ENCODE measurements around the gene SYNPO2L. TPM values are rescaled to one million over a fixed set of nuclear protein-coding genes. Genes with fewer than 3 reads are reported as not detected.

SYNPO2L gene
- total and polyA plus RNA-seq, 9 of the 15 experiments (the other 6 are each of a cell fraction or from before 2014, with no cell fraction given): 0.03 to 0.07 TPM; not detected in 7

DNA sequence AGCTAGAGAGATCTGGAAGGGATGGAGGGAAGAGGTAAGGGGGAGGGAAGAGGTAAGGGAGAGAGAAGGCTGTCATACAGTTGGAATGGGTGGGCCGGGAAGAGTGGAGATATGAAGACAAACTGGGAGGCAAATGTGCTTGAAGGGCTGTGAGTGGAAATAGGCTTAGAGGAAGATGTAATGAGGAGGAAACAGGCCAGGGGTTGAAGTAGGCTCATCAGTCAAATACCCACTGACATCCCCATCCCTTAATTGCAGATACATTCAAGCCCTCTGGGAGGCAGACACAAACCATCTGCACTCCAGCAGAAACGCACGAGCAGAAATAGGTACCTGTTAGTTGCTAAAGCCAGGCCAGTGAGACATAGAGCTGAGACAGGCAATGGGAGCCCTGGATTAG, 2.1 kb downstream of the SYNPO2L start:
- Histone ChIP-seq H4K20me1 (replicated peaks; ENCODE audit: control insufficient read depth, insufficient read depth, low read length) (no peaks in the 10 kb centered on the region), H3K4me1 (replicated peaks in 1 of 2; ENCODE audit: control insufficient read depth in 2 of 2, insufficient read depth in 2 of 2, low read length in 2 of 2) (peaks cover 26 to 52% of the 10 kb centered on the region in 2 experiments), H3K9me3 (replicated peaks; ENCODE audit: control insufficient read depth, insufficient read depth, low read depth, low read length) (no peaks in the 10 kb centered on the region), H3K27ac (ENCODE audit: extremely low read depth, low read depth, low read length) (no peak overlapping the region), H3K79me2 (ENCODE audit: control insufficient read depth, insufficient read depth, low read length) (no peaks in the 10 kb centered on the region), H3K36me3 (ENCODE audit: control insufficient read depth, insufficient read depth, low read length) (no peaks in the 10 kb centered on the region), H3K27me3 (ENCODE audit: control insufficient read depth in 2 of 2, insufficient read depth in 2 of 2, low read length in 2 of 2) (no peaks in the 10 kb centered on the region), H3K4me3 (no peak overlapping the region), H3K4me2 (ENCODE audit: insufficient read depth, low read length) (no peak overlapping the region), H3K9ac (ENCODE audit: insufficient read depth in 1 of 2, low read depth in 2 of 2, low read length in 2 of 2) (no peak overlapping the region), H2AFZ (ENCODE audit: low read depth, low read length) (peak overlapping the region; percentile 58; the same call in 1 of the 2 replicates), H3K9me1 (ENCODE audit: control insufficient read depth, insufficient read depth, low read length) (no peaks in the 10 kb centered on the region)
- in situ Hi-C loops (cut with MboI) (loop anchor here (10.0 kb wide), 1 partner anchor 121 kb away; a partner anchor contains a TSS), intact Hi-C loops (cut with micrococcal nuclease) (loop anchor here (1.0 to 5.0 kb wide), 3 partner anchors 89 to 225 kb away; partner anchors contain the start of gene SEC24C)
- no TSS peak for BruUV-seq (replicated peaks)
- peak in 3 of 4 experiments; percentile 17 to 81 (median 79) for DNase-seq (ENCODE audit: extremely low read depth in 1 of 4, low spot score in 3 of 4)
- ChIA-PET POLR2A (interaction anchor here (0.6 to 1.1 kb wide), 7 partner anchors 25 to 422 kb away, joined by 3 to 4 read pairs (median 3); partner anchors contain the start of gene DNAJC9), CTCF (ENCODE audit: low intra/inter-chr PET ratio) (interaction anchor here (0.5 to 0.7 kb wide), 3 partner anchors 179 to 616 kb away, joined by 3 to 4 read pairs (median 4); no protein-coding TSS in a partner anchor)
- peak; percentile 90 for FAIRE-seq
- WGBS (ENCODE audit: insufficient coverage, low coverage, missing lambda C conversion rate): 16% methylated on average over 3 of the region's 3 CpGs
- ATAC-seq: peak; percentile 85
- TF ChIP-seq, protein P1, sequence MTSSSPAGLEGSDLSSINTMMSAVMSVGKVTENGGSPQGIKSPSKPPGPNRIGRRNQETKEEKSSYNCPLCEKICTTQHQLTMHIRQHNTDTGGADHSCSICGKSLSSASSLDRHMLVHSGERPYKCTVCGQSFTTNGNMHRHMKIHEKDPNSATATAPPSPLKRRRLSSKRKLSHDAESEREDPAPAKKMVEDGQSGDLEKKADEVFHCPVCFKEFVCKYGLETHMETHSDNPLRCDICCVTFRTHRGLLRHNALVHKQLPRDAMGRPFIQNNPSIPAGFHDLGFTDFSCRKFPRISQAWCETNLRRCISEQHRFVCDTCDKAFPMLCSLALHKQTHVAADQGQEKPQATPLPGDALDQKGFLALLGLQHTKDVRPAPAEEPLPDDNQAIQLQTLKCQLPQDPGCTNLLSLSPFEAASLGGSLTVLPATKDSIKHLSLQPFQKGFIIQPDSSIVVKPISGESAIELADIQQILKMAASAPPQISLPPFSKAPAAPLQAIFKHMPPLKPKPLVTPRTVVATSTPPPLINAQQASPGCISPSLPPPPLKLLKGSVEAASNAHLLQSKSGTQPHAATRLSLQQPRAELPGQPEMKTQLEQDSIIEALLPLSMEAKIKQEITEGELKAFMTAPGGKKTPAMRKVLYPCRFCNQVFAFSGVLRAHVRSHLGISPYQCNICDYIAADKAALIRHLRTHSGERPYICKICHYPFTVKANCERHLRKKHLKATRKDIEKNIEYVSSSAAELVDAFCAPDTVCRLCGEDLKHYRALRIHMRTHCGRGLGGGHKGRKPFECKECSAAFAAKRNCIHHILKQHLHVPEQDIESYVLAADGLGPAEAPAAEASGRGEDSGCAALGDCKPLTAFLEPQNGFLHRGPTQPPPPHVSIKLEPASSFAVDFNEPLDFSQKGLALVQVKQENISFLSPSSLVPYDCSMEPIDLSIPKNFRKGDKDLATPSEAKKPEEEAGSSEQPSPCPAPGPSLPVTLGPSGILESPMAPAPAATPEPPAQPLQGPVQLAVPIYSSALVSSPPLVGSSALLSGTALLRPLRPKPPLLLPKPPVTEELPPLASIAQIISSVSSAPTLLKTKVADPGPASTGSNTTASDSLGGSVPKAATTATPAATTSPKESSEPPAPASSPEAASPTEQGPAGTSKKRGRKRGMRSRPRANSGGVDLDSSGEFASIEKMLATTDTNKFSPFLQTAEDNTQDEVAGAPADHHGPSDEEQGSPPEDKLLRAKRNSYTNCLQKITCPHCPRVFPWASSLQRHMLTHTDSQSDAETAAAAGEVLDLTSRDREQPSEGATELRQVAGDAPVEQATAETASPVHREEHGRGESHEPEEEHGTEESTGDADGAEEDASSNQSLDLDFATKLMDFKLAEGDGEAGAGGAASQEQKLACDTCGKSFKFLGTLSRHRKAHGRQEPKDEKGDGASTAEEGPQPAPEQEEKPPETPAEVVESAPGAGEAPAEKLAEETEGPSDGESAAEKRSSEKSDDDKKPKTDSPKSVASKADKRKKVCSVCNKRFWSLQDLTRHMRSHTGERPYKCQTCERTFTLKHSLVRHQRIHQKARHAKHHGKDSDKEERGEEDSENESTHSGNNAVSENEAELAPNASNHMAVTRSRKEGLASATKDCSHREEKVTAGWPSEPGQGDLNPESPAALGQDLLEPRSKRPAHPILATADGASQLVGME (CRISPR knock-in tag; IDR thresholded peaks at IDR 0.05): no peak
- TF ChIP-seq, protein P2, sequence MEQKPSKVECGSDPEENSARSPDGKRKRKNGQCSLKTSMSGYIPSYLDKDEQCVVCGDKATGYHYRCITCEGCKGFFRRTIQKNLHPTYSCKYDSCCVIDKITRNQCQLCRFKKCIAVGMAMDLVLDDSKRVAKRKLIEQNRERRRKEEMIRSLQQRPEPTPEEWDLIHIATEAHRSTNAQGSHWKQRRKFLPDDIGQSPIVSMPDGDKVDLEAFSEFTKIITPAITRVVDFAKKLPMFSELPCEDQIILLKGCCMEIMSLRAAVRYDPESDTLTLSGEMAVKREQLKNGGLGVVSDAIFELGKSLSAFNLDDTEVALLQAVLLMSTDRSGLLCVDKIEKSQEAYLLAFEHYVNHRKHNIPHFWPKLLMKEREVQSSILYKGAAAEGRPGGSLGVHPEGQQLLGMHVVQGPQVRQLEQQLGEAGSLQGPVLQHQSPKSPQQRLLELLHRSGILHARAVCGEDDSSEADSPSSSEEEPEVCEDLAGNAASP (IDR thresholded peaks at IDR 0.05): no peak
- TF ChIP-seq RAD51 (IDR thresholded peaks at IDR 0.05; ENCODE audit: borderline replicate concordance, low read depth) (no peak), EP400 (IDR thresholded peaks at IDR 0.05) (no peak), ZKSCAN1 (IDR thresholded peaks at IDR 0.05; ENCODE audit: low read depth, low read length) (no peak), POLR2B (IDR thresholded peaks at IDR 0.05; ENCODE audit: low read depth, partially characterized antibody) (no peak), SIN3A (IDR thresholded peaks at IDR 0.05; ENCODE audit: borderline replicate concordance in 2 of 2, control insufficient read depth in 1 of 2, low read depth in 2 of 2, low read length in 2 of 2) (no peak), POLR2A (conservative IDR thresholded peaks at IDR 0.05) (no peak), ETS2 (tag; IDR thresholded peaks at IDR 0.05; ENCODE audit: borderline replicate concordance, poor library complexity, severe bottlenecking) (no peak), GABPA (tag; conservative IDR thresholded peaks at IDR 0.05; ENCODE audit: low read depth) (no peak), SP1 (CRISPR knock-in tag; IDR thresholded peaks at IDR 0.05) (no peak)
- TF ChIP-seq, protein P3, sequence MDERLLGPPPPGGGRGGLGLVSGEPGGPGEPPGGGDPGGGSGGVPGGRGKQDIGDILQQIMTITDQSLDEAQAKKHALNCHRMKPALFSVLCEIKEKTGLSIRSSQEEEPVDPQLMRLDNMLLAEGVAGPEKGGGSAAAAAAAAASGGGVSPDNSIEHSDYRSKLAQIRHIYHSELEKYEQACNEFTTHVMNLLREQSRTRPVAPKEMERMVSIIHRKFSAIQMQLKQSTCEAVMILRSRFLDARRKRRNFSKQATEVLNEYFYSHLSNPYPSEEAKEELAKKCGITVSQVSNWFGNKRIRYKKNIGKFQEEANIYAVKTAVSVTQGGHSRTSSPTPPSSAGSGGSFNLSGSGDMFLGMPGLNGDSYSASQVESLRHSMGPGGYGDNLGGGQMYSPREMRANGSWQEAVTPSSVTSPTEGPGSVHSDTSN (CRISPR knock-in tag; IDR thresholded peaks at IDR 0.05; ENCODE audit: low read depth): no peak
- TF ChIP-seq, protein P3 (tag; conservative IDR thresholded peaks at IDR 0.05; ENCODE audit: low read depth): peak; percentile 85
